Measurements from ENCODE around the gene TTC9.

GRCh38 chr14:70616646-70617045, 25.1 kb upstream of the TTC9 start:
- TF ChIP-seq CTCF (IDR thresholded peaks at IDR 0.05; ENCODE audit: low read depth, low read length, poor library complexity, severe bottlenecking): no peak
- TF ChIP-seq EZH2phosphoT487 (IDR thresholded peaks at IDR 0.05; ENCODE audit: borderline replicate concordance, low read length): no peak
